WTC11 (cell line): ENCODE measurements around the gene CHD6. TPM values are rescaled to one million over a fixed set of nuclear protein-coding genes. Genes with fewer than 3 reads are reported as not detected.

Source experiments
- ATAC-seq: fragments of 200-7000 bp; cut with Tn5 transposase; 2 replicates; pipeline ENCODE4 v1.10.0; 2021; ENCODE audit warnings: mild to moderate bottlenecking, moderate library complexity
- CTCF ChIA-PET: fragments of 300-600 bp; sonication (Branson Sonifier 250); formaldehyde crosslinking; loops from one replicate; lab custom pipeline; 2021; ENCODE audit warnings: antibody characterized with exemption; lab: Charles Lee
- POLR2A ChIA-PET: fragments of 350-600 bp; sonication (Branson Sonifier 250); formaldehyde crosslinking; loops from one replicate; lab custom pipeline; 2021; ENCODE audit warnings: antibody characterized with exemption; lab: Charles Lee
- DNase-seq: peaks from one replicate; pipeline ENCODE4 v3.0.0; 2021; ENCODE audit warnings: low spot score
- H3K27ac Mint-ChIP-seq: 2 replicates; pipeline ENCODE4 v1.8.0; 2021; ENCODE audit warnings: mixed read lengths
- H3K27me3 Mint-ChIP-seq: 2 replicates; pipeline ENCODE4 v1.8.0; 2021; ENCODE audit warnings: low read depth, mild to moderate bottlenecking, moderate library complexity, mixed read lengths
- H3K36me3 Mint-ChIP-seq: 2 replicates; pipeline ENCODE4 v1.8.0; 2021; ENCODE audit warnings: mixed read lengths
- H3K4me1 Mint-ChIP-seq: 2 replicates; pipeline ENCODE4 v1.8.0; 2022; ENCODE audit warnings: mixed read lengths
- H3K4me3 Mint-ChIP-seq: 2 replicates; pipeline ENCODE4 v1.8.0; 2021; ENCODE audit warnings: mild to moderate bottlenecking, moderate library complexity, mixed read lengths
- H3K9me3 Mint-ChIP-seq: 2 replicates; pipeline ENCODE4 v1.8.0; 2021; ENCODE audit warnings: mixed read lengths
- AFF4 ChIP-seq: sonication (generic); formaldehyde crosslinking; IDR thresholded peaks from 2 replicates; pipeline ENCODE4 v1.8.1; 2023; ENCODE audit warnings: mild to moderate bottlenecking, missing genetic modification reagents, borderline replicate concordance
- GABPB1 ChIP-seq: sonication (generic); formaldehyde crosslinking; IDR thresholded peaks from 2 replicates; pipeline ENCODE4 v1.8.1; 2023; ENCODE audit warnings: mild to moderate bottlenecking, missing genetic modification reagents
- NR3C1 ChIP-seq: sonication (generic); formaldehyde crosslinking; conservative IDR thresholded peaks from 2 replicates; pipeline ENCODE4 v1.8.1; 2023; ENCODE audit warnings: low read depth, mild to moderate bottlenecking, missing genetic modification reagents
- RORB ChIP-seq: fragments of 250-450 bp; sonication (Bioruptor Pico); IDR thresholded peaks from 2 replicates; pipeline ENCODE4 v1.9.0; 2021; ENCODE audit warnings: mild to moderate bottlenecking
- SMAD4 ChIP-seq: sonication (generic); formaldehyde crosslinking; IDR thresholded peaks from 2 replicates; pipeline ENCODE4 v1.8.0; 2022; ENCODE audit warnings: mild to moderate bottlenecking, missing genetic modification reagents
- SP1 ChIP-seq: sonication (generic); formaldehyde crosslinking; conservative IDR thresholded peaks from 2 replicates; pipeline ENCODE4 v1.8.1; 2022; ENCODE audit warnings: missing genetic modification reagents
- STAT6 ChIP-seq: sonication (generic); formaldehyde crosslinking; conservative IDR thresholded peaks from 2 replicates; pipeline ENCODE4 v1.8.1; 2023; ENCODE audit warnings: mild to moderate bottlenecking, low read depth, missing genetic modification reagents, moderate library complexity
- TEAD1 ChIP-seq: sonication (generic); formaldehyde crosslinking; IDR thresholded peaks from 2 replicates; pipeline ENCODE4 v1.8.0; 2022; ENCODE audit warnings: mild to moderate bottlenecking, missing genetic modification reagents
- ZNF219 ChIP-seq: sonication (generic); formaldehyde crosslinking; IDR thresholded peaks from 2 replicates; pipeline ENCODE4 v1.8.0; 2023; ENCODE audit warnings: missing genetic modification reagents, mild to moderate bottlenecking, borderline replicate concordance
- ZNF317 ChIP-seq: sonication (generic); formaldehyde crosslinking; IDR thresholded peaks from 2 replicates; pipeline ENCODE4 v1.8.1; 2023; ENCODE audit warnings: low read depth, mild to moderate bottlenecking, moderate library complexity, missing genetic modification reagents, borderline replicate concordance
- ZNF423 ChIP-seq: fragments of 250-450 bp; sonication (Bioruptor Pico); IDR thresholded peaks from 2 replicates; pipeline ENCODE4 v2.1.2; 2022; ENCODE audit warnings: mild to moderate bottlenecking, moderate library complexity
- ZSCAN18 ChIP-seq: fragments of 250-450 bp; sonication (Bioruptor Pico); IDR thresholded peaks from 2 replicates; pipeline ENCODE4 v2.1.2; 2022; ENCODE audit warnings: mild to moderate bottlenecking, moderate library complexity
- total RNA-seq: library from RNA; stranded (reverse); gene quantifications from 3 replicates; pipeline ENCODE4 v1.2.3, GENCODE V29; 2021
- TF ChIP-seq, protein P1 (sequence below): fragments of 250-450 bp; sonication (Bioruptor Pico); IDR thresholded peaks from 2 replicates; pipeline ENCODE4 v1.9.0; 2021; ENCODE audit warnings: mild to moderate bottlenecking
- TF ChIP-seq, protein P2 (sequence below): sonication (generic); formaldehyde crosslinking; IDR thresholded peaks from 2 replicates; pipeline ENCODE4 v1.8.0; 2022; ENCODE audit warnings: mild to moderate bottlenecking, missing genetic modification reagents
- TF ChIP-seq, protein P3 (sequence below): sonication (generic); formaldehyde crosslinking; IDR thresholded peaks from 2 replicates; pipeline ENCODE4 v1.8.0; 2023; ENCODE audit warnings: missing genetic modification reagents
- TF ChIP-seq, protein P4 (sequence below): sonication (generic); formaldehyde crosslinking; IDR thresholded peaks from 2 replicates; pipeline ENCODE4 v1.8.1; 2022; ENCODE audit warnings: mild to moderate bottlenecking, missing genetic modification reagents, moderate library complexity, borderline replicate concordance

The CHD6 gene
- total RNA-seq, 1 experiment from 2014 or later = 52.1 TPM

- TF ChIP-seq, protein P1, sequence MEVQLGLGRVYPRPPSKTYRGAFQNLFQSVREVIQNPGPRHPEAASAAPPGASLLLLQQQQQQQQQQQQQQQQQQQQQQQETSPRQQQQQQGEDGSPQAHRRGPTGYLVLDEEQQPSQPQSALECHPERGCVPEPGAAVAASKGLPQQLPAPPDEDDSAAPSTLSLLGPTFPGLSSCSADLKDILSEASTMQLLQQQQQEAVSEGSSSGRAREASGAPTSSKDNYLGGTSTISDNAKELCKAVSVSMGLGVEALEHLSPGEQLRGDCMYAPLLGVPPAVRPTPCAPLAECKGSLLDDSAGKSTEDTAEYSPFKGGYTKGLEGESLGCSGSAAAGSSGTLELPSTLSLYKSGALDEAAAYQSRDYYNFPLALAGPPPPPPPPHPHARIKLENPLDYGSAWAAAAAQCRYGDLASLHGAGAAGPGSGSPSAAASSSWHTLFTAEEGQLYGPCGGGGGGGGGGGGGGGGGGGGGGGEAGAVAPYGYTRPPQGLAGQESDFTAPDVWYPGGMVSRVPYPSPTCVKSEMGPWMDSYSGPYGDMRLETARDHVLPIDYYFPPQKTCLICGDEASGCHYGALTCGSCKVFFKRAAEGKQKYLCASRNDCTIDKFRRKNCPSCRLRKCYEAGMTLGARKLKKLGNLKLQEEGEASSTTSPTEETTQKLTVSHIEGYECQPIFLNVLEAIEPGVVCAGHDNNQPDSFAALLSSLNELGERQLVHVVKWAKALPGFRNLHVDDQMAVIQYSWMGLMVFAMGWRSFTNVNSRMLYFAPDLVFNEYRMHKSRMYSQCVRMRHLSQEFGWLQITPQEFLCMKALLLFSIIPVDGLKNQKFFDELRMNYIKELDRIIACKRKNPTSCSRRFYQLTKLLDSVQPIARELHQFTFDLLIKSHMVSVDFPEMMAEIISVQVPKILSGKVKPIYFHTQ (CRISPR knock-in tag) = no peak
- TF ChIP-seq AFF4 (CRISPR knock-in tag) (no peak), GABPB1 (CRISPR knock-in tag) (no peak), ZNF423 (CRISPR knock-in tag) (no peak), STAT6 (CRISPR knock-in tag) (no peak), ZNF219 (CRISPR knock-in tag) (no peak)
Measured at GRCh38 chr20:41364236-41364855, 253.8 kb downstream of the CHD6 start (continued).

DNA sequence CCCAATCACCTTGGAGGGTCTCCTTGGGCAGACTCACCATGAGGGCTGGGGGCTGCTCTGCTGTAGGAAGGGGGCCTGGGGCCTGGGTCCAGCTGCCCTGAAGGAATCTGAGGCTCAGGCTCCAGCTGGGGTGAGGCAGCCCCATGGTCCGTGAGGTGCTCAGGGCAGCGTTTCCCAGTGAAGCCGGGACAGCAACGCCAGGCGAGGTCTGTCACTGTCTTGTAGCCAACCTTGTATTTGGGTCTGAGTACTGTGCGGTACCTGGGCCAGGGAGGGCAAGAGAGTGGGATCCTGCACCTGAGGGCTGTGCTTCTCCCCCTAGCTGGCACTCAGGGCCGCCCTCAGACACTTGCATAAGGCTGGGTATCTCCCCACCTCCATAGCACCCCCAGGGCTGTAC is 254.6 kb downstream of the CHD6 start:
- H3K36me3 Mint-ChIP-seq = no peaks in the 10 kb centered on the region
- no peak for TF ChIP-seq SP1
- no peak for TF ChIP-seq NR3C1
- no peak for TF ChIP-seq AFF4 (CRISPR knock-in tag)
- TF ChIP-seq SMAD4 = no peak
- TF ChIP-seq, protein P2, sequence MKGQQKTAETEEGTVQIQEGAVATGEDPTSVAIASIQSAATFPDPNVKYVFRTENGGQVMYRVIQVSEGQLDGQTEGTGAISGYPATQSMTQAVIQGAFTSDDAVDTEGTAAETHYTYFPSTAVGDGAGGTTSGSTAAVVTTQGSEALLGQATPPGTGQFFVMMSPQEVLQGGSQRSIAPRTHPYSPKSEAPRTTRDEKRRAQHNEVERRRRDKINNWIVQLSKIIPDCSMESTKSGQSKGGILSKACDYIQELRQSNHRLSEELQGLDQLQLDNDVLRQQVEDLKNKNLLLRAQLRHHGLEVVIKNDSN (CRISPR knock-in tag) = no peak
- TF ChIP-seq, protein P3, sequence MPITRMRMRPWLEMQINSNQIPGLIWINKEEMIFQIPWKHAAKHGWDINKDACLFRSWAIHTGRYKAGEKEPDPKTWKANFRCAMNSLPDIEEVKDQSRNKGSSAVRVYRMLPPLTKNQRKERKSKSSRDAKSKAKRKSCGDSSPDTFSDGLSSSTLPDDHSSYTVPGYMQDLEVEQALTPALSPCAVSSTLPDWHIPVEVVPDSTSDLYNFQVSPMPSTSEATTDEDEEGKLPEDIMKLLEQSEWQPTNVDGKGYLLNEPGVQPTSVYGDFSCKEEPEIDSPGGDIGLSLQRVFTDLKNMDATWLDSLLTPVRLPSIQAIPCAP = no peak
- TF ChIP-seq, protein P4, sequence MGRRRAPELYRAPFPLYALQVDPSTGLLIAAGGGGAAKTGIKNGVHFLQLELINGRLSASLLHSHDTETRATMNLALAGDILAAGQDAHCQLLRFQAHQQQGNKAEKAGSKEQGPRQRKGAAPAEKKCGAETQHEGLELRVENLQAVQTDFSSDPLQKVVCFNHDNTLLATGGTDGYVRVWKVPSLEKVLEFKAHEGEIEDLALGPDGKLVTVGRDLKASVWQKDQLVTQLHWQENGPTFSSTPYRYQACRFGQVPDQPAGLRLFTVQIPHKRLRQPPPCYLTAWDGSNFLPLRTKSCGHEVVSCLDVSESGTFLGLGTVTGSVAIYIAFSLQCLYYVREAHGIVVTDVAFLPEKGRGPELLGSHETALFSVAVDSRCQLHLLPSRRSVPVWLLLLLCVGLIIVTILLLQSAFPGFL = no peak
- no peak for TF ChIP-seq RORB (CRISPR knock-in tag)
- no peak for TF ChIP-seq TEAD1 (CRISPR knock-in tag)
- TF ChIP-seq ZNF317 (CRISPR knock-in tag) = no peak
- TF ChIP-seq ZSCAN18 (CRISPR knock-in tag) = no peak
- TF ChIP-seq, all 79 proteins: peak for 0
- H3K4me3 Mint-ChIP-seq = no peak overlapping the region
- DNase-seq (no peak), ATAC-seq (no peak)
- no peaks in the 10 kb centered on the region for H3K9me3 Mint-ChIP-seq
- peaks cover 35% of the 10 kb centered on the region for H3K27me3 Mint-ChIP-seq
- CTCF ChIA-PET = no interaction called here
- H3K27ac Mint-ChIP-seq = no peak overlapping the region
- POLR2A ChIA-PET = interaction anchor here (0.6 kb wide), 1 partner anchor 323 kb away, joined by 3 read pairs; no protein-coding TSS in a partner anchor
- H3K4me1 Mint-ChIP-seq = peaks cover 12% of the 10 kb centered on the region
